SW480 (cell line): Measurements from ENCODE around the gene EMC1.
A peak's percentile ranks its signal among the peaks of the same experiment; 100 is the strongest.
"Not testable (repeated sequence)": the region's sequence is repeated elsewhere in the genome, so short reads cannot be mapped to it uniquely, and the experiment has no call there.

ENCODE experiments used
- DNase-seq: peaks from one replicate; pipeline ENCODE4 v3.0.0-alpha.2; 2016; ENCODE audit warnings: low spot score

Gene EMC1

DNA sequence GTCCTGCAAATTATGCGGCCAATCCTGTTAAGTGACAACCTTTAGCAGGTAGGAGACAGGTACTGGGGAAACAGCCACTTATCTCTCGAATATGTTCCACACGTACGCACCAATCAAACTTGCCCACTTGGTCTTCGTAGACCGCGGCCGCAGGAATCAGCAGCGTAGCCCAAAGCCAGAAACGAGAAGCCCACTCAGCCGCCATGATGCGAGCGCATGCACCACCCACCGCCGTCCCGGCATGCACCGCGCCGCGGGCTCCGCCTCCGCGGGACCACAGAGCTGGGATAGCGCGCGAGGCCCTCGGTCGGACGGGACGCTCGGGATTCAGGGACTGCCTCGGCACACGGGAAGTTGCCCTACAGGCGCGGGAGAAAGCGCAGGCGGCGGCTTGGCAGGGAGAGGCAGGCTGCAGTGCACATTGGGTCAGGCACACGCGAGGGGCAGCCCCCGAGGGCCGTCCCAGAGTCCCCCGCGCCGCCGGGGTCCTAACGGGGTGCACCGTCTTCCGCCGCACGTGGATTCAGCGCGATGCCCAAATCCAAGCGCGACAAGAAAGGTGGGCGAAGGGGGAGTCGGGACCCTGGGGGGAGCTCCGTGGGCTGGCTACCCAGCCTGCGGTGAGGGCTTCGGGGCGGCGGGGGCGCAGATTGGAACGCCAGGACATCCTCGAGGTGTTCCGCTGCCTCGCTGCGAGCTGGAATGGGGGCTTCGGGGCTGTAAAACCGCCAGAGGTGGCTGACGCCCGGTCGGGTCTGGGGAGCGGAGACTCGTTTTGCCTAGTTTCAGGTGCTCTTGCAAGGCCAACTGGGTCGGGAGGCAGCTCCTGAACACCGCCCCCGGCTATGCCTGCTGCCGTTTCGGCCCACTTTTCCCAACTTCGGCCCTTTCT is at the start of gene EMC1, which contains the start of gene MRTO4:
TSS of gene EMC1 (minus strand) at position 220 of the 892 bp plus-strand sequence. CDS start at position 205, 15 bp downstream.
TSS of gene MRTO4 (plus strand) at position 501 of the 892 bp plus-strand sequence. CDS start at position 532, 31 bp downstream.
- DNase-seq, result peak; percentile 76

DNA sequence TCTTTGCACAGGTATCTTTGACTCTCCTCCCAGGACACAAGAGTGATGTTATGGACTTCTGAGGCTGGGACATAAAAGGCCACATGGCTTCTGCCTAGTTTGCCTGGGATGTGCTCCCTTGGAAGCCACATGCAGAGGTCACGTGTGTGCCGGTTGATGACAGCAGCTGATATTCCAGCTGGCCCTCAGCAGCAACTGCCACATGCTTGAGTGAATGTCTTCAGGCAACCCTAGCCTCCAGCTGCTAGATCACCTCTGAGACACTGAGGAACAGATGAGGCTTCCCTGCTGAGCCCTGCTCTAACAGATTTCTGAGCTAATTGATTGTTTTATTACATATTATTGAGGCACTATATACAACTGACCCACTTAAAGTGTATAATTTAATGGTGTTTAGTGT is 48.9 kb upstream of the EMC1 start:
- no peak for DNase-seq

DNA sequence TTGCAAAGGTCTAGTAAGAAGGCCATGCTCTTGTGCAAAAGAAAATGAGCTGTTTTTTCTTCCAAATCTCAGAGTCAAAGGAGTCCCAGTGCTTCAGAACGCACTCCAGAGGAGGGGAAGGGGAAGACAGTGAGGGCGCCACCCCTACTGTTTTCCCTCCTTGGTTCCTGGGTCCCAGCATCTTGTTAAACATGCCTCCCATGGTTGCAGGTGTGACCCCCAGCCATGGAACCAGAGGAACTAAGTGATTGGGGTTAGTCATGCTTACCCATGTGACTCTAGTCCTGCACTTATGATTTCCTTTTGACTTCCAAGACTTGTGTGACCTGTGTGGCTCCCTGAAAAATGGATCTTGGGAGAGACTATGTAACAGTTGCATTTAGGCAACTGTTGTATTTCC is 43.3 kb upstream of the EMC1 start:
- DNase-seq, result no peak

DNA sequence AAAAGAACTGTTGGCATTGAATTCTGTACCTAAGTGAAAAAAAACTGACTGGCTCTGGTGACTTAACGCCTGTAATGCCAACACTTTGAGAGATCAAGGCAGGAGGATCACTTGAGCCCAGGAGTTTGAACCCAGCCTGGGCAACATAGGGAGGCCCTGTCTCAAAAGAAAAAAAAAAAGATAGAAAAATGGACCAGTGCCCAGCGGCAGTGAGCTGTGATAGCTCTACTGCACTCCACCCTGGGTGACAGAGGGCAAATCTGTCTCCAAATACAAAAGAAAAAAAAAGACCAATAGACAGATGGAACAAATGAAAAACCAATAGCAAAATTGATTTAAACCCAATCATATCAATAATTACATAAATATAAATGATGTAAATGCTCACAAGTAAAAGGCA is 37.9 kb upstream of the EMC1 start:
- DNase-seq, result no peak

DNA sequence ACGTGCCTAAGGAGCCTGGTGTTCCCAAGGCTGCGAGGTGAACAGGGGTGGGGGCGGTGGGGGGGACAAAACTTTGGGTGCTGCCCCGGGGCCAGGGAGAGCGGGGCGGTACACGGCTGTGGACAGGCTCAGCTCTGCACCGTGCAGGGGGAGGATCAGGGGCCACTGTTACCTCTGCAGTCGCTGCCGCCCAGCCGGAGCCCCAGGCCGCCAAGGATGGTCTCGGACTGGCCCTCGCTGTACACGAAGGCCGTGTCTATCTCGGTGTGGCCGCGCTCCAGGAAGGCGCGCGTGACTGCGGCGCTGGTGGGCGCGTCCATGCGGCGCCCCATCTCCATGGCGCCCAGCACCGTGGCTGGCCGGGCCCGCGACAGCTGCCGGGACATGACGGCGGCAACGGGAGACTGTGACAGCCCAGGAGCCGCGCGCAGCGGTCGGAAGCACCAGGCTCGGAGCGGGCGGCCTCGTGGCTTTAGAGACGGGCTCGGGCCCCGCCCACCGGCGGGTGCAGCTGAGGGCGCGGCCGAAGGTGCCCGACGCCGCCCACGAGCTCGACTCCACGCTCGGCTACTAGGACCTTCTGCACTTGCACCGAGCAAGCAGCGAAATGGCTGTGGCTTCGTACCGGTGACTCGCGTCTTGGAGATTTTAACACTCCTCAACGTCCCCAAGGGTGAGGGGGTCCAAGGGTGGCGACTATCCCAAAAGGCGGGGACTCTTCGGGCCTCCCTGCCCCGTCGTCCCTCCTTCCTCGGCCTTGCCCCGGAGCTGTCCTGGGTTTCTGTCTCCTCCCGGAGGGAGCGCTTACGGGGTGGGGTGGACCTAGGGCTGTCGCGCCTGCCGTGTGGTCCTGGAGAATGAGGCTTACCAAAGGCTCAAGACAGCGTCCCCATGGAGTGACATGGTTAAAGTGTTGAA is 37.3 kb upstream of the EMC1 start, which contains the start of gene AKR7A3:
TSS of gene AKR7A3 (minus strand) at position 447 of the 918 bp plus-strand sequence. CDS start at position 386, 61 bp downstream.
- DNase-seq, result peak; percentile 47

DNA sequence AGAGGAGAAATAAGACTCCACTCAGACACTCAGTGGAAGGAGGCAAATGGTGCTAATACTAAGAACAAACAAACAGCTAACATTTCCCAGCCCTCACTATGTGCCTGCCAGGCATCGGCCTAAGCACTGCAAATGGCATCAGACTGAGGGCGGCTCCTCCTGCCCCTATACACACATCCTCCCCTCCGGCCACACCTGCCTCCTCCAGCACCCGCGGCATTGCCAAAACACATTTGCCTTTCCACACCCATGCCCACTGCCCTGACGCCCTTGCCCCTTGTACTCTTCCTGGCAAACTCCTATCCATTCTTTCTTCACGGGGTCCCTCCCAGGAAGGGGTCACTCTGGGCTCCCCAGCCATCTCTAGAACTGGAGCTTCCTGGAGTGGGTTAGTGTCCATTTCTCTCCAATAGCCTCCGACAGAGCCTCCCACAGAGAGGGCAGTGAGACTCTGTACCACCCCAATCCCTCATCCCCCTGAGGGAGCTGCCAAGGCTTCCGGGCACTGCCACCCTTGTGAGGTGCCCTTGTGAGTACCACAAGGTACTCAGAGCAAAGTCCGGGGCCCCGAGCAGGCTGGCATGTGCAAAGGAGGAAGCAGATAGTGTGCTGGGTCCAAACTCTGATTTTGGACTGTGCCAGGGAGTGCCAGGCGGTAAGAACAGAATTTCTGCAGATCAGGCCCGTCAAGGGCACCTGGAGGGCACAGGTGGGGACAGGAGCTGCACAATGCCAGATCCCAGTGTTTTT is 36.3 kb upstream of the EMC1 start:
- no peak for DNase-seq

DNA sequence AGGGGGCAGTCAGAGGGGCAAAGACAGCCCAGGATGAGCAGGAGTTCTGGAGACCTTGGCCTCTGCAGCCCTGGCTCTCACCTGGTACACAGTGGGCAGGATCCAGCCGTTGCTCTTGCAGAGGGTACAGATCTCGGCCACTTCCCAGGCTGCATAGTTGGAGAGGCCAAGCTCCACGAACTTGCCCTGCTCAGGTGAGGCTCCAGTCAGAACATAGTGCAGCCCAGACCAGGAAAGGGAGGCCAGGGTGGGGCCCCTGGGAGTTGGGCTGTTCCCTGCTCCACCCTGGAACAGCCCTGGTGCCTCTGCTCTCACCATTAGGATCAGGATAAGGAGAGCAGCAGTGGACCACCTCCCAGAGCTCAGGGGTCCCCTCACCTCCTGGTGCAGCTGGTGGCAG is 34.5 kb upstream of the EMC1 start:
- not testable (repeated sequence) for DNase-seq

DNA sequence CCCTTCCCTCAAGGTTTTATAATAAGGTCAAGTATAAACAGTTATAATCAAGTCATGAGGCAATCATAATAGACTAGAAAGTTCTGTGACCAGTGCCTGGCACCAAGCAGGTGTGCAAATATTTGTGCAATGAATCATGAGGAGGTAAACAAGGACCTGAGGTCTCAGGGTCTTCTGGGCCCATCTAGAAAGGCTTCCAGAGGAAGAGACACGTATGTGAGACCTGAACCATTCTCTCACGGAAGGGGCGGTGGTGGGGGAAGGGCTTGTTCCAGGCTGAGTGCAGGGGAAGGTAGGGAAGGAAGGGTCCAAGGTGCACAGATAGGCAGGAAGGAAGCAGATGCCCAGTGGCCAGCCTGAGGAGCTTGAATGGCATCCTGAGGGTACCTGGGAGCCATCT is 34.0 kb upstream of the EMC1 start:
- not testable (repeated sequence) for DNase-seq

DNA sequence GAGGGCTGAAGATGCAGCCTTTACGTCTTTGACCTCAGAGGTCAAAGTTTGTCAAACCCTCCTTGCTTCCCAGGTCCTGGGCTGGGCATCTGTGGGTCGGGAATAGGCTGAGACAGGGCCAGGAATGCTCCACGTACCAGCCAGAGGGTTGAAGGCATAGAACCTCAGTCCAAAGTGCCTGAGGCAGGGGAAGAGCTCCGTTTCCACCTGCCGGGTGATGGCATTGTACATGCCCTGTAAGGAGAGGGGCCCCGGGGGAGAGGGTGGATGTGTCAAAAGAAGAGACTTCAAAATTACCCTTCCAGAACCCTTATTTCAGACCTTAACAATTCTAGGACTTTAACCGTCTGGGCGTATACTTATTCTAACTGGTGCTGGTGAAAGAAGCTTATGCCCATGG is 33.6 kb upstream of the EMC1 start:
- DNase-seq, result no peak

DNA sequence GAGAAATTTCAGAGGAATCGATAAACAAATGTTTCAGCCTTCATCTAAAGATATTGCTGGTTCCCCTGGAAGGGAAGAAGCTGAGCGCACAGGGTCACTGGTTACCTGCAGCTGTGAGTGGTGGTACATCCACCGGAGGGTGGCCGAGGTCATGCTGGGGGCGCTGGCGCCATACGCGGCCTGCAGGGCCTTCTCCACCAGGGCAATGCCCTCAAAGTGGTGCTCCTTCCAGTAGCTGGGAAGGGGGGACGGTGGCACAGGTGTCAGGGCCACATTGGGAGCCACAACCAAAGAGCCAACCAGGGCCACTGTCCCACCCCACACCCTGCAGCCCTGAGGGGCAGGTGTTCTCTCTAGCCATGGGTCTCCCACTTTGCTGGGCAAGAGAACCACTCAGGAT is 32.6 kb upstream of the EMC1 start:
- no peak for DNase-seq

DNA sequence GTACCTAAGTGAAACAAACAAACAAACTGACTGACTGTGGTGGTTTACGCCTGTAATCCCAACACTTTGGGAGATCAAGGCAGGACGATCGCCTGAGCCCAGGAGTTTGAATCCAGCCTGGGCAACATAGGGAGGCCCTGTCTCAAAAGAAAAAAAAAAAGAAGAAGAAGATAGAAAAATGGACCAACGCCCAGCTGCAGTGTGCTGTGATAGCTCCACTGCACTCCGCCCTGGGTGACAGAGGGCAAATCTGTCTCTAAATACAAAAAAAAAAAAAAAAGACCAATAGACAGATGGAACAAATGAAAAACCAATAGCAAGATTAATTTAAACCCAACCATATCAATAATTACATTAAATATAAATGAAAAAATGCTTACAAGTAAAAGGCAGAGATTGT is 23.3 kb upstream of the EMC1 start:
- DNase-seq, result no peak

DNA sequence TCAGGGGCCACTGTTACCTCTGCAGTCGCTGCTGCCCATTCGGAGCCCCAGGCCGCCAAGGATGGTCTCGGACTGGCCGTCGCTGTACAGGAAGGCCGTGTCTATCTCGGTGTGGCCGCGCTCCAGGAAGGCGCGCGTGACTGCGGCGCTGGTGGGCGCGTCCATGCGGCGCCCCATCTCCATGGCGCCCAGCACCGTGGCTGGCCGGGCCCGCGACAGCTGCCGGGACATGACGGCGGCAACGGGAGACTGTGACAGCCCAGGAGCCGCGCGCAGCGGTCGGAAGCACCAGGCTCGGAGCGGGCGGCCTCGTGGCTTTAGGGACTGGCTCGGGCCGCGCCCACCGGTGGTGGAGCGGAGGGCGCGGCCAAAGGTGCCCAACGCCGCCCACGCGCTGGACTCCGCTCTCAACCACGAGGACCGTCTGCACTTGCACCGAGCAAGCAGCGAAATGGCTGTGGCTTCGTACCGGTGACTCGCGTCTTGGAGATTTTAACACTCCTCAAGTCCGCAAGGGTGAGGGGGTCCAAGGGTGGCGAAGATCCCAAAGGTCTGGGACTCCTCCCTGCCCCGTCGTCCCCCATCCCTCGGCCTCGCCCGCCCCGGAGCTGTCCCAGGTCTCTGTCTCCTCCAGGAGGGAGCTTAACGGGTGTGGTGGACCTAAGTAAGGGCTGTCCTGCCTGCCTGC is 22.7 kb upstream of the EMC1 start:
- peak; percentile 41 for DNase-seq

DNA sequence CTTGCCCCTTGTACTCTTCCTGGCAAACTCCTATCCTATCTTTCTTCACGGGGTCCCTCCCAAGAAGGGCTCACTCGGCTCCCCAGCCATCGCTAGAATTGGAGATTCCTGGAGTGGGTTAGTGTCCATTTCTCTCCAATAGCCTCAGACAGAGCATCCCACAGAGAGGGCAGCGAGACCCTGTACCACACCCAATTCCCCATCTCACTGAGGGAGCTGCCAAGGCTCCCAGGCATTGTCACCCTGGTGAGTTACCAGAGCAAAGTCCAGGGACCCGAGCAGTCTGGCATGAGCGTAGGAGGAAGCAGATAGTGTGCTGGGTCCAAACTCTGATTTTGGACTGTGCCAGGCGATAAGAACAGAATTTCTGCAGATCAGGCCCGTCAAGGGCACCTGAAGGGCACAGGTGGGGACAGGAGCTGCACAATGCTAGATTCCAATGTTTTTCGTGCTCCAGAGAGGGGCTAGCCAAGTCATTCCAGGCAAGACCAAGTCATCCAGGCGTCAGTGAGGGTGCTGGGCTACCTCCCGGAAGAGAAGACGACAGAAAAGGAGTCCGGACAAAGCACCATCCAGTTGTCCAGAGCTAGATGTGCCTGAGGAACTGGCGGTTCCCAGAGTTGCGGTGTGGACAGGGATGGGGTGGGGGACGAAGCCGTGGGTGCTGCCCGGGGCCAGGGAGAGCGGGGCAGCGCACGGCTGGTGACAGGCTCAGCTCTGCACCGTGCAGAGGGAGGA is 22.0 kb upstream of the EMC1 start:
- no peak for DNase-seq

DNA sequence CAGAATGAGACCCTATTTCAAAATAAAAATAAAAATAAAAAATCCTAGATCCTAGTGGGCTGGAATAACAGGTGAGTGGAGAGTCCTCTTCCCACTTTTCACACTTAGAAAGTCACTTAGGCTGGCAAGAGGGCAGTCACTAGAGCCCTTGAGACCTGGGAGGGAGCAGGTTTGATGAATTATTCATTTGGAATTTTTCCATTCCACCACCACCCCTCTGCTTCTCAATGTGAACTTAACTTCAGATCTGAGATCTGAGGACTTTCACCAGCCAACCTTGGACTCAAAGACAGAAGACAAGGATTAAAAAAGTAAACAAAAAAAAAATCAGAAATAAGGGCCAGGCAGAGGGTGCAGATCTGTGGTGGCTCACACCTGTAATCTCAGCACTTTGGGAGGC is 20.7 kb upstream of the EMC1 start:
- no peak for DNase-seq

DNA sequence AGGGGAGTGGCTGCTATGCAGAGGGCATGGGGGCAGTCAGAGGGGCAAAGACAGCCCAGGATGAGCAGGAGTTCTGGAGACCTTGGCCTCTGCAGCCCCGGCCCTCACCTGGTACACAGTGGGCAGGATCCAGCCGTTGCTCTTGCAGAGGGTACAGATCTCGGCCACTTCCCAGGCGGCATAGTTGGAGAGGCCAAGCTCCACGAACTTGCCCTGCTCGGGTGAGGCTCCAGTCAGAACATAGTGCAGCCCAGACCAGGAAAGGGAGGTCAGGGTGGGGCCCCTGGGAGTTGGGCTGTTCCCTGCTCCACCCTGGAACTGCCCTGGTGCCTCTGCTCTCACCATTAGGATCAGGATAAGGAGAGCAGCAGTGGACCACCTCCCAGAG is 19.0 kb upstream of the EMC1 start:
- DNase-seq, result not testable (repeated sequence)

DNA sequence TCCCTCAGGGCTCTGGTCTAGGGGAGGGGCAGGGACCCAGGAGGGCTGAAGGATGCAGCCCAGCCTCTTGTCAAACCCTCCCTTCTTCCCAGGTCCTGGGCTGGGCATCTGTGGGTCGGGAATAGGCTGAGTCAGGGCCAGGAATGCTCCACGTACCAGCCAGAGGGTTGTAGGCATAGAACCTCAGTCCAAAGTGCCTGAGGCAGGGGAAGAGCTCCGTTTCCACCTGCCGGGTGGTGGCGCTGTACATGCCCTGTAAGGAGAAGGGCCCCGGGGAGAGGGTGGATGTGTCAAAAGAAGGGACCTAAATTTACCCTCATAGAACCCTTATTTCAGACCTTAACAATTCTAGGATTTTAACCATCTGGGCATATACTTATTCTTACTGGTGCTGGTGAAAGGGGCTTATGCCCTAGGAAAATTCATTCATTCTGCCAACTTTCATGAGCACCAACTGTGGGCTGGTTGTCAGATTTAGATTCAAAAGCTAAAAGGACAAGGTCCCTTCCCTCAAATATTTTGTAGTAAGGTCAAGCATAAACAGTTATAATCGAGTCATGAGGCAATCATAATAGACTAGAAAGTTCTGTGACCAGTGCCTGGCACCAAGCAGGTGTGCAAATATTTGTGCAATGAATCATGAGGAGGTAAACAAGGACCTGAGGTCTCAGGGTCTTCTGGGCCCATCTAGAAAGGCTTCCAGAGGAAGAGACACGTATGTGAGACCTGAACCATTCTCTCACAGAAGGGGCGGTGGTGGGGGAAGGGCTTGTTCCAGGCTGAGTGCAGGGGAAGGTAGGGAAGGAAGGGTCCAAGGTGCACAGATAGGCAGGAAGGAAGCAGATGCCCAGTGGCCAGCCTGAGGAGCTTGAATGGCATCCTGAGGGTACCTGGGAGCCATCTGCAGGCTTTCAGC is 18.4 kb upstream of the EMC1 start:
- DNase-seq, result not testable (repeated sequence)

DNA sequence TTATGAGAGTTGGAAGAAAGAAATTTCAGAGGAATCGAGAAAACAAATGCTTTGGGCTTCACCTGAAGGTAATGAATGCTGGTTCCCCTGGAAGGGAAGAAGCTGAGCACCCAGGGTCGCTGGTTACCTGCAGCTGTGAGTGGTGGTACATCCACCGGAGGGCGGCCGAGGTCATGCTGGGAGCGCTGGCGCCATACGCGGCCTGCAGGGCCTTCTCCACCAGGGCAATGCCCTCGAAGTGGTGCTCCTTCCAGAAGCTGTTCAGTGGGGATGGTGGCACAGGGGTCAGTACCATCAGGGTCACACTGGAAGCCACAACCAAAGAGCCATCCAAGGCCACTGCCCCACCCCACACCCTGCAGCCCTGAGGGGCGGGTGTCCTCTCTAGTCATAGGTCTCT is 17.1 kb upstream of the EMC1 start:
- DNase-seq, result no peak

DNA sequence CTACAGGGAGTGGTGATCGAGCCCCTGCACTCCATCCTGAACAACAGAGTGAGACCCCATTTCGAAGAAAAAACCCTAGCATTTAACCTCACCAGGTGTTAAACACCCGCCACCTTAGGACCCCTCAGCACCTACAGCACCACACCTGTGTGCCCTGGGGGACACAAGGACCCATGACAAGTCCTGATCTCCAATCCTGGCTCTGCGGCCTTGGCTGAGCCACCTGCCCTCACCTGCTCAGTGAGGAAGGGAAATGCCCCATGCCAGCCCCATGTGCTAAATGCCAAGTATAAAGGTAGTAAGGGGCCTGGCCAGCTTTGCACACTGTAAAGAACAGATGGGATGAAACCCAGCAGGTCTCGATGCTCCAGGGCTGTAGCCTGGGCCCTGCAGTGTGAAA is 11.4 kb upstream of the EMC1 start:
- DNase-seq, result no peak

DNA sequence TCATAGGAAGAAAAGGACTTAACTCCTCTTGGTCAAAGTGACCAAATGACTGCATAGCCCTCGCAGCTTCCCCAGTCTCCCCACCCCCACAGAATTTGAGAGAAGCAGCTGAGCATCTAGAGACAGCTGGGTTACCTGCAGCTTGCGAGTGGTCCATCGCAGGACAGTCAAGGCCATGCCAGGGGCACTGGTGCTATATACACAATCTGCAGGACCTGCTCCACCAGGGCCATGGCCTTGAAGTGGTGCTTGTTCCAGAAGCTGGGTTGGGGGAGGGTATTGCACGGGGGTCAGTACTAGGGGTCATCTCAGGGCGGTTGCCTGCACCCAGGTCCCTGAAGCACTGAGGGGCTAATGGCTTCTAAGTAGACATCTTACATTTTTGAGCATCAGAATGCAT is 10.7 kb upstream of the EMC1 start:
- no peak for DNase-seq
